PC-3 (cell line): Measurements from ENCODE around the gene COX6A2. TPM values are rescaled to one million over a fixed set of nuclear protein-coding genes. Genes with fewer than 3 reads are reported as not detected.

Experiments
- ATAC-seq: fragments of 200-7000 bp; cut with Tn5 transposase; 2 replicates; pipeline ENCODE4 v1.9.1; 2020; ENCODE audit warnings: mild to moderate bottlenecking, moderate library complexity
- BruUV-seq: library from RNA; stranded (reverse); fragments of 400-500 nt; replicated peaks from 2 replicates; lab custom pipeline; 2021; lab: Mats Ljungman, UMichigan
- CTCF ChIA-PET: fragments of 300-600 bp; sonication (Branson Sonifier 250); formaldehyde crosslinking; loops from one replicate; lab custom pipeline; 2022; ENCODE audit warnings: antibody characterized with exemption; lab: Charles Lee
- POLR2A ChIA-PET: fragments of 300-600 bp; sonication (Branson Sonifier 250); formaldehyde crosslinking; loops from one replicate; lab custom pipeline; 2022; ENCODE audit warnings: antibody characterized with exemption; ENCODE audit not compliant: unreplicated experiment; lab: Charles Lee
- DNase-seq: peaks from one replicate; pipeline ENCODE4 v3.0.0-alpha.2; 2015
- H2AFZ ChIP-seq: fragments of 300-600 bp; sonication (generic); 2 replicates; pipeline ENCODE4 v1.6.0; 2016; ENCODE audit warnings: antibody characterized with exemption, low read length
- H3F3A ChIP-seq: fragments of 300-600 bp; sonication (generic); one replicate; pipeline ENCODE4 v1.6.0; 2017; ENCODE audit warnings: antibody characterized with exemption, low read length, control low read depth, mild to moderate bottlenecking; ENCODE audit not compliant: unreplicated experiment
- H3K27ac ChIP-seq: fragments of 300-600 bp; sonication (generic); 2 replicates; pipeline ENCODE4 v1.5.1; 2016; ENCODE audit warnings: mild to moderate bottlenecking, low read length
- H3K27me3 ChIP-seq: fragments of 300-600 bp; sonication (generic); 2 replicates; pipeline ENCODE4 v1.6.1; 2016; ENCODE audit warnings: low read length, mixed read lengths
- H3K36me3 ChIP-seq: fragments of 300-600 bp; sonication (generic); 2 replicates; pipeline ENCODE4 v1.6.1; 2016; ENCODE audit warnings: low read depth, mixed run types, low read length, mixed read lengths
- H3K4me1 ChIP-seq: fragments of 300-600 bp; sonication (generic); 2 replicates; pipeline ENCODE4 v1.5.1; 2016; ENCODE audit warnings: low read length; ENCODE audit not compliant: insufficient read depth
- H3K4me2 ChIP-seq: fragments of 300-600 bp; sonication (generic); 2 replicates; pipeline ENCODE4 v1.6.0; 2016; ENCODE audit warnings: low read length
- H3K4me3 ChIP-seq: fragments of 300-600 bp; sonication (generic); 2 replicates; pipeline ENCODE4 v1.5.1; 2016; ENCODE audit warnings: mild to moderate bottlenecking, low read length, mixed read lengths
- H3K79me2 ChIP-seq: fragments of 300-600 bp; sonication (generic); 2 replicates; pipeline ENCODE4 v1.6.1; 2017; ENCODE audit warnings: low read length, mixed read lengths
- H3K9ac ChIP-seq: fragments of 300-600 bp; sonication (generic); 2 replicates; pipeline ENCODE4 v1.6.0; 2016; ENCODE audit warnings: mild to moderate bottlenecking, low read length
- H3K9me2 ChIP-seq: fragments of 300-600 bp; sonication (generic); replicated peaks from 2 replicates; pipeline ENCODE4 v1.6.1; 2016; ENCODE audit warnings: mixed run types, low read length, mixed read lengths
- H3K9me3 ChIP-seq: fragments of 300-600 bp; sonication (generic); 2 replicates; pipeline ENCODE4 v1.6.1; 2016; ENCODE audit warnings: low read length, mixed read lengths
- H4K20me1 ChIP-seq: fragments of 300-600 bp; sonication (generic); 2 replicates; pipeline ENCODE4 v1.6.1; 2016; ENCODE audit warnings: low read length, mixed read lengths
- EZH2 ChIP-seq: fragments of 300-600 bp; sonication (generic); IDR thresholded peaks from one replicate; pipeline ENCODE4 v1.6.1; 2017; ENCODE audit warnings: antibody characterized with exemption, mild to moderate bottlenecking, low read length; ENCODE audit not compliant: unreplicated experiment
- EZH2phosphoT487 ChIP-seq: fragments of 300-600 bp; sonication (generic); IDR thresholded peaks from 2 replicates; pipeline ENCODE4 v1.6.1; 2018; ENCODE audit warnings: mild to moderate bottlenecking, antibody characterized with exemption, low read length, borderline replicate concordance
- intact Hi-C: fragments of 100-400 bp; cut with micrococcal nuclease; formaldehyde crosslinking; loops from 2 replicates; pipeline ENCODE4 v1.9.0; 2023
- total RNA-seq: library from RNA; depleted of rRNA; stranded (reverse); fragments of >200 nt; gene quantifications from 2 replicates; pipeline ENCODE4 v1.2.3, GENCODE V29; 2014
- TF ChIP-seq, protein P1 (sequence below): fragments of 300-600 bp; sonication (generic); conservative IDR thresholded peaks from 2 replicates; pipeline ENCODE4 v1.5.1; 2017; ENCODE audit warnings: antibody characterized with exemption, low read depth, mild to moderate bottlenecking, low read length

COX6A2 gene
- total RNA-seq, 1 experiment from 2014 or later, result not detected

DNA sequence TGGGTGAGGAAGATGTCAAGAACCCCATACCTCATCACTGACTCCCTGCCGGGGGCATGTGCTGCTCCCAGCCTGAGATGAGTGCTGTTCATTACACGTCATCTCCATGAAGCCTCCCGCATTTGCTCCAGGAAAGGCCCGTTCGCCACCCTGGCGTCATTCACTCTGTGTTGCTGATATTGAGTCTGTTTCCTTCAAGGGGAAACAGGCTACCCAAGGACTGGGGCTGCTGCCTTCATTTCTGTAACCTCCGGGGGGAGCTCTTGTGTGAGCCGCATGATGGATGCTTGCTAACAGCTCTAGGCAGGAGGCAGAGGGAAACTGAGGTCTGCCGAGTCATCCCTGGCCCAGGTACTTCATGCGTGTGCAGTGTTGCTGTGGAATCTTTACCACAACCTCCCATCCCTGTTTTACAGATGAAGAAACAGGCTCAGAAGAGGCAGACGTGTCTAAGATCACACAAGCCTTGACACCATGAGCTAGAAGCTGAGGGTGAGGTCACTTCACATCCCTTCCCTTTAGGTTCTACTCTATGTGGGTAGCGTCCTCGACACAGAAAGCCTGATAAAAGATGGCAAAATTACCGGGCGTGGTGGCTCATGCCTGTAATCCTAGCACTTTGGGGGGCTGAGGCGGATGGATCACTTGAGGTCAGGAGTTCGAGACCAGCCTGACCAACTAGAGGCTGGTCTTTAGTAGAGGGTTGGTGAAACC, 27.6 kb upstream of the COX6A2 start:
- ATAC-seq (no peak), DNase-seq (no peak)
- no peak overlapping the region for H2AFZ ChIP-seq
- ChIA-PET POLR2A (no interaction called here), CTCF (no interaction called here)
- no peaks in the 10 kb centered on the region for H4K20me1 ChIP-seq
- no peaks in the 10 kb centered on the region for H3K9me3 ChIP-seq
- no peak overlapping the region for H3K27ac ChIP-seq
- intact Hi-C loops, result loop anchor here (5.0 to 10.0 kb wide), 2 partner anchors 251 to 383 kb away; partner anchors contain the start of genes PYCARD, ZNF646 and ZNF668
- peaks cover 17% of the 10 kb centered on the region; the same call in 1 of the 2 replicates for H3K79me2 ChIP-seq
- no peaks in the 10 kb centered on the region for H3K36me3 ChIP-seq
- no TSS peak for BruUV-seq
- TF ChIP-seq EZH2 (no peak), EZH2phosphoT487 (no peak)
- TF ChIP-seq, protein P1, sequence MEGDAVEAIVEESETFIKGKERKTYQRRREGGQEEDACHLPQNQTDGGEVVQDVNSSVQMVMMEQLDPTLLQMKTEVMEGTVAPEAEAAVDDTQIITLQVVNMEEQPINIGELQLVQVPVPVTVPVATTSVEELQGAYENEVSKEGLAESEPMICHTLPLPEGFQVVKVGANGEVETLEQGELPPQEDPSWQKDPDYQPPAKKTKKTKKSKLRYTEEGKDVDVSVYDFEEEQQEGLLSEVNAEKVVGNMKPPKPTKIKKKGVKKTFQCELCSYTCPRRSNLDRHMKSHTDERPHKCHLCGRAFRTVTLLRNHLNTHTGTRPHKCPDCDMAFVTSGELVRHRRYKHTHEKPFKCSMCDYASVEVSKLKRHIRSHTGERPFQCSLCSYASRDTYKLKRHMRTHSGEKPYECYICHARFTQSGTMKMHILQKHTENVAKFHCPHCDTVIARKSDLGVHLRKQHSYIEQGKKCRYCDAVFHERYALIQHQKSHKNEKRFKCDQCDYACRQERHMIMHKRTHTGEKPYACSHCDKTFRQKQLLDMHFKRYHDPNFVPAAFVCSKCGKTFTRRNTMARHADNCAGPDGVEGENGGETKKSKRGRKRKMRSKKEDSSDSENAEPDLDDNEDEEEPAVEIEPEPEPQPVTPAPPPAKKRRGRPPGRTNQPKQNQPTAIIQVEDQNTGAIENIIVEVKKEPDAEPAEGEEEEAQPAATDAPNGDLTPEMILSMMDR, result peak; percentile 34
- no peak overlapping the region for H3K4me3 ChIP-seq
- no peaks in the 10 kb centered on the region for H3K27me3 ChIP-seq
- no peak overlapping the region for H3K4me2 ChIP-seq
- H3K4me1 ChIP-seq, result peaks cover 31% of the 10 kb centered on the region
- no peaks in the 10 kb centered on the region for H3F3A ChIP-seq
- no peaks in the 10 kb centered on the region for H3K9me2 ChIP-seq
- no peak overlapping the region for H3K9ac ChIP-seq

DNA sequence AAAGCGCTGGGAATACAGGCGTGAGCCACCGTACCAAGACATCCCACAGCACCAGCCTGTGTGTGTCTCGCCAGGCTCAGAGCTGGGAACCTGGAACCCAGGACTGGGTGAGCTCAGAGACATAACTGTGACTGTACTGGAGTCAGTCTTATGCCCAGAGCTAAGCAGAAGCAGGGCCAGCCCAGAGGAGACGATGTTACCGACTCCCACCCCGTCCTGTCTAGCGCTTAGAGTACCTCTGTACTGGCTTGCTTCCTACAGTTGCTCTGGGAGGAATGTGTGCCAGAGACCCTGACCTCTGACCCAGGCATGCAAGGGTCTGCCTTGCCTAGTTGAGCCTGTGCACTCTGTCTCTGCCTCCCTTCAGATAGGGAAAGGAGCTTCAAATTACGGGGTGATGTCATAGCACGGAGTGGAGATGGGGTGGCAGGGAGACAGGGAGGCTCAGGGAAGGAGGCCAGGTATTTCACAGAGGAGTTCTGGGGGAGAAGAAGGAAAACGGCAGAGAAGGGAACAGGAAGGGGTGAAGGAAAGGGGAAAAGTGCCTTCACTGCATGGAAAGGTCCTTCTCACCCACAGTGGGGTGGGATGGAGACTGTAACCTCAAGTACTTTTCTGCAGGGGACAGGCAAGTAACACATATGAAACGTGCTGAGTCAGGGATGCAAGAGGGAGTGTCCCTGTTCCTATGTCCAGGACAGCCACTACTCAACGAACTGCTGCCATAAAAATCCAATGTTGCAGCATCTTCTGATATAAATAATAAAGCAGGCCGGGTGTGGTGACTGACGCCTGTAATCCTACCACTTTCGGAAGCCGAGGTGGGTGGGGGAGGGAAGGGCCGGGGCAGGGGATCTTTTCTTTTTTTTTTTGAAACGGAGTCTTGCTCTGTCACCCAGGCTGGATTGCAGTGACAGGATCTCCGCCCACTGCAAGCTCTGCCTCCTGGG, 25.4 kb upstream of the COX6A2 start:
- H3K27ac ChIP-seq, result peak overlapping the region; percentile 30; the same call in 1 of the 2 replicates
- H3K9me2 ChIP-seq, result no peaks in the 10 kb centered on the region
- ATAC-seq (peak; percentile 35), DNase-seq (peak; percentile 34)
- POLR2A ChIA-PET, result no interaction called here
- H3K9ac ChIP-seq, result no peak overlapping the region
- BruUV-seq, result no TSS peak
- H3K4me3 ChIP-seq, result no peak overlapping the region
- peak overlapping the region; percentile 22; the same call in 1 of the 2 replicates for H3K4me2 ChIP-seq
- CTCF ChIA-PET, result interaction anchor here (0.6 kb wide), 1 partner anchor 417 kb away, joined by 4 read pairs; no protein-coding TSS in a partner anchor
- H3K27me3 ChIP-seq, result no peaks in the 10 kb centered on the region
- no peaks in the 10 kb centered on the region for H3F3A ChIP-seq
- no peaks in the 10 kb centered on the region for H3K9me3 ChIP-seq
- H3K79me2 ChIP-seq, result peaks cover 13% of the 10 kb centered on the region; the same call in 1 of the 2 replicates
- no peaks in the 10 kb centered on the region for H4K20me1 ChIP-seq
- intact Hi-C loops, result loop anchor here (5.0 to 10.0 kb wide), 2 partner anchors 249 to 414 kb away; partner anchors contain the start of gene PYCARD
- no peak for TF ChIP-seq EZH2
- no peak for TF ChIP-seq EZH2phosphoT487
- TF ChIP-seq, protein P1, result no peak
- H2AFZ ChIP-seq, result no peak overlapping the region; the same call in 1 of the 2 replicates
- peaks cover 18% of the 10 kb centered on the region for H3K4me1 ChIP-seq
- H3K36me3 ChIP-seq, result no peaks in the 10 kb centered on the region
